ENCODE results near the gene KCNIP4. TPM values are rescaled to one million over a fixed set of nuclear protein-coding genes. Genes with fewer than 3 reads are reported as not detected.

KCNIP4 gene
- total and polyA plus RNA-seq, 2 experiments from 2014 or later, result 0.69 to 1.00 TPM

DNA sequence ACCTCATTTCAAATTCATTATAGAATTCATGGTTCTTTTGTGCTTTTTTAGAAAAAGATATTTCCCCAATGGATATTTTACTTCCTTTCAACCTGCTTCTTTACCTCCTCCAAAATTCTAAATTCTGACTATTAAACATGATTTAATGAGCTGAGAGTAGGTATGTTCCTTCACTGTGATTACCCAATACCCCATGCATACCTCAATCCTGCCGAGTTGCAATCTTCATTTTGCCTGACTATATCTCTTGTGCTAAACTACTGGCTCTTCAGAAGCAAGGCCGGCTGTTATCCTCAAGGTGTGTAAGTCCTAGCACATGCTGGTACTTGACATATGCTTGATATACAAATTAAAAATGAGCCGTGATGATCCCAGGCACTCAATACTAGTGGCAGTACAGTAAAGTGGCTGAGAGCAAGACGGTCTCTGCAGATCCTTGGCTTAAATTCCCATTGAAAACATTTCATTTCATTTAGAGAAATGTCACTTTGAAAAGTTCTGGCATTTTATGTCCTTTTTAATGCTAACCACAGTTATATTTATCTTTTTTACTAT lies 320.4 kb downstream of the KCNIP4 start:
- WGBS (ENCODE audit: low lambda C conversion rate, missing lambda C conversion rate), result 93% methylated on average over 4 of the region's 4 CpGs
- Histone ChIP-seq H2AFZ (no peak overlapping the region), H3K9me2 (replicated peaks; ENCODE audit: insufficient read depth) (no peaks in the 10 kb centered on the region), H3K36me3 (replicated peaks; ENCODE audit: insufficient read depth, low read depth) (no peaks in the 10 kb centered on the region), H3K4me1 (ENCODE audit: insufficient read depth) (no peaks in the 10 kb centered on the region), H3K27me3 (no peaks in the 10 kb centered on the region), H3K79me2 (no peaks in the 10 kb centered on the region), H3K27ac (no peak overlapping the region), H4K20me1 (ENCODE audit: insufficient read depth, poor library complexity, severe bottlenecking) (no peaks in the 10 kb centered on the region), H3K4me3 (no peak overlapping the region), H3K9me3 (ENCODE audit: low read depth) (no peaks in the 10 kb centered on the region), H3K4me2 (no peak overlapping the region)
- no peak for DNase-seq (ENCODE audit: low spot score)
- TF ChIP-seq EZH2phosphoT487 (IDR thresholded peaks at IDR 0.05; ENCODE audit: low read depth, severe bottlenecking, unreplicated experiment) (no peak), EZH2 (IDR thresholded peaks at IDR 0.05; ENCODE audit: borderline replicate concordance) (no peak)
- TF ChIP-seq, protein P1, sequence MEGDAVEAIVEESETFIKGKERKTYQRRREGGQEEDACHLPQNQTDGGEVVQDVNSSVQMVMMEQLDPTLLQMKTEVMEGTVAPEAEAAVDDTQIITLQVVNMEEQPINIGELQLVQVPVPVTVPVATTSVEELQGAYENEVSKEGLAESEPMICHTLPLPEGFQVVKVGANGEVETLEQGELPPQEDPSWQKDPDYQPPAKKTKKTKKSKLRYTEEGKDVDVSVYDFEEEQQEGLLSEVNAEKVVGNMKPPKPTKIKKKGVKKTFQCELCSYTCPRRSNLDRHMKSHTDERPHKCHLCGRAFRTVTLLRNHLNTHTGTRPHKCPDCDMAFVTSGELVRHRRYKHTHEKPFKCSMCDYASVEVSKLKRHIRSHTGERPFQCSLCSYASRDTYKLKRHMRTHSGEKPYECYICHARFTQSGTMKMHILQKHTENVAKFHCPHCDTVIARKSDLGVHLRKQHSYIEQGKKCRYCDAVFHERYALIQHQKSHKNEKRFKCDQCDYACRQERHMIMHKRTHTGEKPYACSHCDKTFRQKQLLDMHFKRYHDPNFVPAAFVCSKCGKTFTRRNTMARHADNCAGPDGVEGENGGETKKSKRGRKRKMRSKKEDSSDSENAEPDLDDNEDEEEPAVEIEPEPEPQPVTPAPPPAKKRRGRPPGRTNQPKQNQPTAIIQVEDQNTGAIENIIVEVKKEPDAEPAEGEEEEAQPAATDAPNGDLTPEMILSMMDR (IDR thresholded peaks at IDR 0.05; ENCODE audit: poor library complexity), result no peak

DNA sequence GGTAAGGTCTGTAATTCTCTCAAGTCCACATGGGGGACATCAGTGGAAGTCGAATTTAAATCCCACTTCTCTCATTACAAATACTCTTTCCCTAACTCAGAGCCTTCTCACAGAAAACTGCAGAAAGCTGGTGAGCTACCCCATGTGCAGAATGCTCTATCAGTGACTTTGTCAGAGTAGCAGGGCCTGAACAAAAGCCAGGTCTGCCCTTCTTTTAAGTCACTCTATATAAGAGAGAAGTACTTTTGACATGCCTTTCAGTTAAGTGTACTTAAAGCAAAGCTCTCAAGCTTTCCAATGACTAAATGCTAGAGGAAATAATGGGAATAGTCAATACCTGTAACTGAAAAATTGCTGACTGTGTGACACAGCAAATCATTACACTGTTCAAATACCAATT lies 323.1 kb downstream of the KCNIP4 start:
- no peak overlapping the region for H3K4me2 ChIP-seq
- no peaks in the 10 kb centered on the region for H3K9me2 ChIP-seq (replicated peaks; ENCODE audit: insufficient read depth)
- no peak for TF ChIP-seq EZH2phosphoT487 (IDR thresholded peaks at IDR 0.05; ENCODE audit: low read depth, severe bottlenecking, unreplicated experiment)
- TF ChIP-seq, protein P1 (IDR thresholded peaks at IDR 0.05; ENCODE audit: poor library complexity), result no peak
- no peak for TF ChIP-seq EZH2 (IDR thresholded peaks at IDR 0.05; ENCODE audit: borderline replicate concordance)
- H3K27ac ChIP-seq, result no peak overlapping the region
- no peaks in the 10 kb centered on the region for H3K36me3 ChIP-seq (replicated peaks; ENCODE audit: insufficient read depth, low read depth)
- no peaks in the 10 kb centered on the region for H3K27me3 ChIP-seq
- H4K20me1 ChIP-seq (ENCODE audit: insufficient read depth, poor library complexity, severe bottlenecking), result no peaks in the 10 kb centered on the region
- DNase-seq (ENCODE audit: low spot score), result no peak
- 70% methylated on average over 1 of the region's 1 CpG for WGBS (ENCODE audit: low lambda C conversion rate, missing lambda C conversion rate)
- no peaks in the 10 kb centered on the region for H3K9me3 ChIP-seq (ENCODE audit: low read depth)
- no peak overlapping the region for H3K4me3 ChIP-seq
- no peaks in the 10 kb centered on the region for H3K79me2 ChIP-seq
- no peak overlapping the region for H2AFZ ChIP-seq
- H3K4me1 ChIP-seq (ENCODE audit: insufficient read depth), result no peaks in the 10 kb centered on the region

DNA sequence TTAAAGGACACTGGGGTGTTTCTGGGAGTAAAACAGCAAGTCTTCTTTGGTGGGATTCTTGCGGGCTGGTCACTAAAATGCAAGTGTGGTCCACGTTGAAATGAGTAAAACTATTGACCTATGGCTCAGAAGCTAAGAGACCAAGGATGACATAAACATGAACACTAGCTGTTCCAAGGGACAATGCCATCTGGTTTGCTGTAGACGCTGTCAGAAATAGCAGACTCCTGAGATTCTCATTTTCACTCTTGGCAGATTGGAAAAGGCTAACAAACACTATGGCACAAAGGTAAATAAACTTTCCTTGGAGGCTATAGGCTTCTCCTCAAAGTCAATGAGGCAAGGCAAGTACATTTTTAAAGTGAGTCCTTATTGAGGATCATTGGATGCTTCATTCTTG lies 343.6 kb downstream of the KCNIP4 start:
- TF ChIP-seq, protein P1 (IDR thresholded peaks at IDR 0.05; ENCODE audit: poor library complexity), result no peak
- no peak for TF ChIP-seq EZH2phosphoT487 (IDR thresholded peaks at IDR 0.05; ENCODE audit: low read depth, severe bottlenecking, unreplicated experiment)
- no peaks in the 10 kb centered on the region for H3K36me3 ChIP-seq (replicated peaks; ENCODE audit: insufficient read depth, low read depth)
- DNase-seq (ENCODE audit: low spot score), result no peak
- H4K20me1 ChIP-seq (ENCODE audit: insufficient read depth, poor library complexity, severe bottlenecking), result no peaks in the 10 kb centered on the region
- no peaks in the 10 kb centered on the region for H3K4me1 ChIP-seq (ENCODE audit: insufficient read depth)
- H3K4me3 ChIP-seq, result no peak overlapping the region
- no peak overlapping the region for H2AFZ ChIP-seq
- 89% methylated on average over 3 of the region's 3 CpGs for WGBS (ENCODE audit: low lambda C conversion rate, missing lambda C conversion rate)
- H3K79me2 ChIP-seq, result no peaks in the 10 kb centered on the region
- no peak overlapping the region for H3K27ac ChIP-seq
- no peak overlapping the region for H3K4me2 ChIP-seq
- H3K27me3 ChIP-seq, result no peaks in the 10 kb centered on the region
- no peaks in the 10 kb centered on the region for H3K9me2 ChIP-seq (replicated peaks; ENCODE audit: insufficient read depth)
- no peaks in the 10 kb centered on the region for H3K9me3 ChIP-seq (ENCODE audit: low read depth)

DNA sequence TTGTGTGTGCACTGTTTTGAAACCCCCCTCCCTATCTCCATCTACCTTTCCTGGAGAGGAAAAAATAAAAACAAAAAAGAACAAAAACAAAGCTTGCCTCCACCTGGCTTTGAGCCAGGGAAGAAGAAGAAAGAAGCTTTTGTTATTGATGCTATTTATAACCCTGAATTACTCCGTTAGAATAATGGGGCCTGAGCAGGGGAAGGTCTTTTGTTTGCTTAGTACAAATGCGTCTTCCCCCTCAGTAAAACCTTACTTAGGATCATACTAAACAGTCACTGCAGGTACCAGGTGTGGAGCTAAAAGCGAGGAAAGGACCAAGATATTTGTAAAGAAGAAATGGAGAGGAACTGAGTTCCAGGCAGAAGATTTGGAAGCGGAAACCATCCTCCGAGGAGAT lies 352.1 kb downstream of the KCNIP4 start:
- 66% methylated on average over 5 of the region's 5 CpGs for WGBS (ENCODE audit: low lambda C conversion rate, missing lambda C conversion rate)
- TF ChIP-seq, protein P1 (IDR thresholded peaks at IDR 0.05; ENCODE audit: poor library complexity), result no peak
- TF ChIP-seq EZH2 (IDR thresholded peaks at IDR 0.05; ENCODE audit: borderline replicate concordance) (no peak), EZH2phosphoT487 (IDR thresholded peaks at IDR 0.05; ENCODE audit: low read depth, severe bottlenecking, unreplicated experiment) (no peak)

More for the DNA sequence above, 352.1 kb downstream of the KCNIP4 start:
- no peaks in the 10 kb centered on the region for H3K27me3 ChIP-seq
- H3K79me2 ChIP-seq, result no peaks in the 10 kb centered on the region
- H3K9me2 ChIP-seq (replicated peaks; ENCODE audit: insufficient read depth), result no peaks in the 10 kb centered on the region
- H3K9me3 ChIP-seq (ENCODE audit: low read depth), result no peaks in the 10 kb centered on the region
- peak overlapping the region; percentile 45 for H3K27ac ChIP-seq
- H2AFZ ChIP-seq, result no peak overlapping the region
- H3K36me3 ChIP-seq (replicated peaks; ENCODE audit: insufficient read depth, low read depth), result no peaks in the 10 kb centered on the region
- no peak overlapping the region for H3K4me3 ChIP-seq
- no peaks in the 10 kb centered on the region for H4K20me1 ChIP-seq (ENCODE audit: insufficient read depth, poor library complexity, severe bottlenecking)
- H3K4me1 ChIP-seq (ENCODE audit: insufficient read depth), result peaks cover 6% of the 10 kb centered on the region
- peak; percentile 10 for DNase-seq (ENCODE audit: low spot score)
- H3K4me2 ChIP-seq, result no peak overlapping the region

All from hepatocyte (in vitro differentiated cells).